NCI-H446 treated with DMSO at 0.1 percent for 48 hours (cell line): ENCODE measurements around the gene PRR14L.

Source experiments
- DNase-seq: peaks from one replicate; lab custom pipeline; 2025; lab: John Stamatoyannopoulos, UW

PRR14L gene

GRCh38 chr22:31639436-31640039 is 110.4 kb downstream of the PRR14L start:
- DNase-seq, result no peak

DNA sequence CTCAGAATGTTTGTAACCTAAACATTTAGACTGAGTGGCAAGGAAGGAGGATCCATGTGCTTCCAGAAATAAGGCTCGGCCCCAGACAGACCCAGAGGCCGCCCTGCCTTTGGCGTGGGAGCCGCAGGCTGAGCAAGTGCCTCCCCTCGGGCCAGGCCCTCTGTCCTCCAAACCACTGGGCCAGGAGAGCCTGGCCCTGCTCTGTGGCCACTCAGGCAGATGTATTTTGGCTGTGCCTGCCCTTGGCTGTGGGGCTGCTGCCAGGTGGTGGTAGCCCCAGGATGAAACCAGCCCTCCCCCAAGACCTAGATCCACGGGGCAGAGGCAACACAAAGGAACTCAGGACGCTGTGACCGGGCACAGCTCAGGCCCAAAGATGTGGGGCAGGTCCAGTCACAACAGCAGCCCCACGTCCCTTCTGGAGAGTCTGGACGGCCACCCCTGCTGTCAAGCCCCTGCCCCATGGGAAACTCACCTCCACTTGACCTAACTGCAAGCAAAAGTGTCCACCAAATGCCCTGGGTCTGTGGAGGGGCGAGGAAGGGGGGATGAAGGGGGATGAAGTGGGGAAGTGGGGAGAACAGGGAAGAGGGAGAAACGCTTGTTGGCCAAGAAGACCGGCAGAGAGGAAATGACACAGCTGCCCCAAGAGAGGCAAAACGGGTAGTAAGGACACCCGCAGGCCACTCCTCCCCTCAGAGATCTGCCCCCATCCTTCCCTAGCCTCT is 111.9 kb downstream of the PRR14L start:
- no peak for DNase-seq

DNA sequence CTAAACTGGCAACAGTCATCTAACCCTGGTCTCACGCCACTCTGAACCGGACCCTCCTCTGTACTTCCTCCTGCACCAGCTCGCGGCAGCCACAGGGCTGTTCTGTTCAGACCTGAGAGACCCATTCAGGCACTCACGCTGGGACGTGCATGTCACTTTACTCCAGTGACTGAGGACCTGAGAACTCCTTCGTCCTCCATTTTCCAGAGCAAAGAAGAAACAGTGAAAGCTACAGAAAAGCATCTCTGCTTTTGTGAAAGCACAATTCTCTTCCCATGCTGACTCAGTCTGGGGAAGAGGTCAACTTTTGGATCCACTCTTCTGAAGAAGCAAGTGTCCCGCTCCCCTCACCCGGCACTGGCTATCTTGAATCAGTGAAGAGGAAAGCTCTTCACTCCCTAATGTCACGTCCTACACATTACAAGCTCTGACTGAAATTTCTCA is 112.5 kb downstream of the PRR14L start:
- no peak for DNase-seq

DNA sequence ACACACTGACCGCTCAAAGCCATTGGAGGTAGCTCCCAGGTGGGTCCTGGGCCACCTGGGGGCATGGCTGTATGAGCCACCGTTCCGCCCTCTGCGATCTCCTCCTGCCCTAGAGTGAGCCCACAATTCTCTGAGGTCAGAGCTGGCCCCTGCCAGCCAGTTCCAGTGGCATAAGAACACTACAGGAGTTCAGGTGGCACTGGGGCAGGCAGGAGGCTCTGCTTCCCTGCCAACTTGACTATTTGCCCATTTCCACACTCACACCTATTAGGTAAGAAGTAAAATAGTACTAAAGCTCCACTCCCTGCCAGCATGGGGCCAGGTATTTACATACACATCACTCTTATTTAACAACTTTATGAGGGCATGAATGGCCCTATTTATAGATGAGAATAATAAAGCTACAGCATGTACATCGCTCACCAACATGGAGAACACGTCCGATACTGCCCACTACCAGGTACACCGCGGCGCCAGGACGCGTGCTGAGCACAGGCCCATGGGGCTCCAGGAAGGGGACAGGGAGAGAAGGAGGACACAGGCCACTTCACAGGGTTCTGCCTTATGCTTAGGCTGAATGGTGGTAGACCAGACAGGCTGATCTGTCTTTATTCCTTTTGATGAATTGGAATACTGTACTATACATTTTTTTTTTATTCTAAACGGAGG is 114.2 kb downstream of the PRR14L start:
- DNase-seq, result no peak

DNA sequence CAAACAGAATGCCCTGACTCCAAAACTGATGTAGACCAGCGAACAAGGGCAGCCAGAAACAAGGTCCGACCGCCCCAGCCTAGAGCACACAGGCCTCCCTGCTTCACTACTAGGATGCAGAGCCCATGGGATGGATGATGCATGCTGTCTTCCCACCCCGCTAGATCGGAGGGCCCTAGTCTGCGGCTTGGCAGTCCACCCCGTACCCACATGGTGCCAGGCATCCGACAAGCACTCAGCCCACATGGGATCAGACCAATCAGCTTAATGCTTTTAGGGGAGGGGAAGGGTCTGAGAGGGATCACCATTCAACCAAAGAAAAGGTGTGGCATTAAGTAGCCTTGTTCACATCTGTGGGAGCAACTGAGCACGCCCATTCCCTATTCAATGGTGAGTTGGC is 118.5 kb downstream of the PRR14L start:
- no peak for DNase-seq
